CD4-positive, alpha-beta T cell treated with Interleukin-6 at 100 ng/mL for 8 hours (primary cell): Measurements from ENCODE around the gene MYO15B.
"Not testable (repeated sequence)": the region's sequence is repeated elsewhere in the genome, so short reads cannot be mapped to it uniquely, and the experiment has no call there.

Experiments
- DNase-seq: peaks from one replicate; pipeline ENCODE4 v3.0.0-alpha.2; 2020; ENCODE audit warnings: mixed read lengths, low spot score

MYO15B gene

GRCh38 chr17:75624714-75625345, 37.2 kb downstream of the MYO15B start:
- DNase-seq = no peak

GRCh38 chr17:75625813-75626486, 38.4 kb downstream of the MYO15B start:
- DNase-seq = no peak

GRCh38 chr17:75626496-75627038, 39.0 kb downstream of the MYO15B start:
- no peak for DNase-seq

DNA sequence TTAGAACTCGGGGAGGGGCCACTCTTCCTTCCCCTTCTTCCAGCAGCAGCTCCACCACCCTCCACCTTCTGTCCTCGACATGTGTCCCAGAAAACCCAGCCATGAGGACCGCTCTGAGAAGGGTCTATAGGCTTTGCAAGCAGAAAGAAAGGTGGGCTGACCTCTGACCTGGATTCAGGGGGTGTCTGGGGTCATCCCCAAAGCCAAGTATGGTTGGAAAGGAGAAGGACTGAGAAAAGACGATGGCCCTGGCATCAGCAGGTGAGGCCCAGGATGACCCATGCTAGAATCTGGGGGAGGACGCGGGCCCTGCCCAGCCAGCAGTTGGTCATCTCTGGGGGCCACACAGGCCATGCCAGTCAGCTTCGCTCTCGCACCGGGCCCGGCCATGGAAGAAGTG, 39.5 kb downstream of the MYO15B start:
- DNase-seq = no peak

GRCh38 chr17:75628425-75628824, 40.8 kb downstream of the MYO15B start:
- DNase-seq = no peak

GRCh38 chr17:75629157-75629556, 41.6 kb downstream of the MYO15B start:
- no peak for DNase-seq

DNA sequence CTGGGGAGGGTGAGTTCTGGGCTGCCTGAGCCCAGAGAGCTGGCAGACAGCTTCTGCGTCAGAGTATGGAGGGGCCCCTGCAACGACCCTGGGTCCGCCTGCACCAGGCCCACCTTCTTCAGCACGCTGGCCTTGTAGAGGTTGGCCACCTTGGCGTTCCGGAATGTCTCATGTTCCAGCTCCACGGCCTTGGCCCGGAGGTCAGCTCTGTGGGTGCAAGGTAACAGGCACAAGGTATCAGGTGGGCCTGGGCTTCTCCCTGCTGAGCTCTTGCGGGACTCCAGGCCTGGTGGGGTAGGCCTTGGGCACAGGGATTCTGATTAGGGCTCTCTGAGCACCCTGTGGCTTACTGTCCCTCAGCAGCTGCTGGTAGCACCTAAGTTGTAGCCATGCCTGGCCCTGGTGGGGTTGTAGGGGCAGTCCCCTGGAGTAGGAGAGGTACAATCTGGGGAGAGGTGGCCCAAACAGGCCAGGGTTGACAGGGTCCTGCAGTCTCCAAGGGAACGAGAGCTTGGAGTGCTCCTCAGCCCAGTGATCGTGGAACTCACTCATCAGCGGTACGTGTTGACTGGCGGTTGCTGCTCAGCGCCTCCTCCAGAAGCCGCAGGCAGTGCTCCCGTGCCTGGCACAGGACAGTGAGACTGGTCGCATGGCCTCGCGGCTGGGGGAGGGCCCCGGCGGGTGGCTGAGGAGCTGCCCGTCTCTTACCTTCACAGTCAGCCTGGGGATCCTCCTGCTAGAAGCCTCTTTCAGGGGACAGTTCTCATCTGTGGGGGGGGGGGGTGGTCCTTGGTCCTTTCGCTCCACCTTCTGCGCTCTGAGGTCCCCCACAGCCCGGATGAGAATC, 42.7 kb downstream of the MYO15B start:
- DNase-seq = no peak

GRCh38 chr17:75631353-75631752, 43.8 kb downstream of the MYO15B start:
- DNase-seq = no peak

GRCh38 chr17:75632428-75632827, 44.8 kb downstream of the MYO15B start:
- no peak for DNase-seq

GRCh38 chr17:75632863-75633485, 45.4 kb downstream of the MYO15B start, which contains the start of gene SMIM5:
TSS of gene SMIM5 (plus strand) at chr17:75633434. CDS start at chr17:75640202, 6,768 bp downstream.
- peak; percentile 76 for DNase-seq

GRCh38 chr17:75633486-75634375, 46.1 kb downstream of the MYO15B start:
- peak; percentile 42 for DNase-seq

DNA sequence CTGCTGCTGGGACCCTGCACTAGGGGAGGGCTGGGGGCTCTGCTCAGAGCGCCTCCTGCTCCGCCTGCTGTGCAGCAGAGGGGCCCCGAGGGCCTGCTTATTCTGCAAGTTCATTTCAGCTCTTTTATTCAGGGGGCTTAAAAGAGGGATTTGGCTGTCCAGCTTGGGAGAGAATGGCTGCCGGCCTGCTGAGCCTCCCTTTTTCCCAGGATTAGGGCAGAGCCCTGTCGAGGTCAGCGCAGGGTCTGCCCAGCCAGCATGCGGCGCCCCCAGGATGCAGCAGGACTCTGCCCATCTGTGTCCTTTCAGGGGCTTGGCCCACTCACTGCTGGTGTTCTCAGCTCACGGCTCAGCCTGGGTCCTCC, 46.8 kb downstream of the MYO15B start:
- no peak for DNase-seq

DNA sequence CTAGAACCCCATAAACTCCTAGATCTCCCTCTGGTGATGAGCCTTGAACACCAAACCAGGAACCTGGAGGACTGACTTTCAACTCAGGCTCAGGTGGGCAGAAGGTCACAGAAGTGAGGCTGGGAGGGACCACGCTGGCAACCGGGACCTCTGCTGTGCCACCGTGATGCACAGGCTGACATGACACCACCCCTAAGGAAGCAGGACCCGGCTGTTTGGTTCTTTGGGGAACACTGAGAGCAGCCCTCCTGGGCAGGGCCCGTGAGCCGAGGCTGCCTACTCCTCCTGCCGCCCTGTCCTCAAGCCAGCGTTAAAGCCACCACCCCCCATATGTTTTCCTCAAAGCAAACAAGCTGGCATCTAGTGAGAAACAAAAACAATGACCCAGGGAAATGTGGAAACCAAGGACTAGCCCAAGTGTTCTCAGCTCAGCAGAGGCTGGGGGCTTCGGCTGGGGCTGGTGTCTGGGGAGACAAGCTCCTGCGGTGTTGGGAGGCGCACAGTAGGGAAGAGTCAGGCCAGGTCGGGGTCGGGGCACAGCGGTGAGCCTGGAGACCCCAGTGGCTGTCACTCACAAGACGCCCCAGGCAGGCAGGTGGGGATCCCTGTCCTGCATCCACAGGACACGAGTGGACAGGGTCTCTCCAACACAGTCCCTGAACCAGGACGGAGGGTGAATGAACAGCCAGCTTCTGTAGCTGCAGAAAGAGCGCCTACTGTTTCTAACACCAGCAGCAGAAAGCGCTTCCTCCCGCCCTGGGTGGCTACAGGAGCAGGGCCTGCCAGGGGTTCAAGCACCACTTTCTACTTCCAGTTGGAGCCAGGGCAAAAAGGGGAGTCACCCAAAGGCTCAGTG, 47.4 kb downstream of the MYO15B start:
- DNase-seq = no peak

DNA sequence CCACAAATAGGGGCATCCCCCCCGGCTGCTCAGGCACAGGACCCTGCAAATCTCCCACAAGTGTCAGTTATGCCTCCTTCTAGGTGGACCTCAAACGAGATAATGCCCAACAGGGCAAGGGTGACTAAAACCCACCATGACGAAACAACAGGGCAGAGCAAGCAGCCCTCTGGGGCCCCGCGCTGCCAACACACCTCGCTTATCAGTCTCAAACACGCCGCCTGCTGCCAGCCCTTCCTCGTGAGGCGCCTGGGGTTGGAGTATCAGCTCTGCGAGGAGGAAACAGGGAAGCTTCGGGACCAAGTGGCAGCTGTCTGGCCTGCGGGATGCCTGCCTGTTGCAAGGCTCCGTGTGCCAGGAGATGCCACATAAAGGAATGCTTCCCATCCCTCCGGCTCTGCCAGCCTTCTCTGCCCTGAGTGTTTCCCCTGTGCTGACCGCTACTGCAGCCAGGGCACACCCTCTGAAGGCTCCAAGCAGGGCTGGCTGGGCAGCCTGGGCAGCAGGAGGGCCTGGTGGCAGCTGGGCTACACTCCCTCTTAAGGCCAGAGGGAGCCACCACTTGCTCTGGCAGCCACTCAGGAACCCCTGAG, 48.1 kb downstream of the MYO15B start:
- no peak for DNase-seq

DNA sequence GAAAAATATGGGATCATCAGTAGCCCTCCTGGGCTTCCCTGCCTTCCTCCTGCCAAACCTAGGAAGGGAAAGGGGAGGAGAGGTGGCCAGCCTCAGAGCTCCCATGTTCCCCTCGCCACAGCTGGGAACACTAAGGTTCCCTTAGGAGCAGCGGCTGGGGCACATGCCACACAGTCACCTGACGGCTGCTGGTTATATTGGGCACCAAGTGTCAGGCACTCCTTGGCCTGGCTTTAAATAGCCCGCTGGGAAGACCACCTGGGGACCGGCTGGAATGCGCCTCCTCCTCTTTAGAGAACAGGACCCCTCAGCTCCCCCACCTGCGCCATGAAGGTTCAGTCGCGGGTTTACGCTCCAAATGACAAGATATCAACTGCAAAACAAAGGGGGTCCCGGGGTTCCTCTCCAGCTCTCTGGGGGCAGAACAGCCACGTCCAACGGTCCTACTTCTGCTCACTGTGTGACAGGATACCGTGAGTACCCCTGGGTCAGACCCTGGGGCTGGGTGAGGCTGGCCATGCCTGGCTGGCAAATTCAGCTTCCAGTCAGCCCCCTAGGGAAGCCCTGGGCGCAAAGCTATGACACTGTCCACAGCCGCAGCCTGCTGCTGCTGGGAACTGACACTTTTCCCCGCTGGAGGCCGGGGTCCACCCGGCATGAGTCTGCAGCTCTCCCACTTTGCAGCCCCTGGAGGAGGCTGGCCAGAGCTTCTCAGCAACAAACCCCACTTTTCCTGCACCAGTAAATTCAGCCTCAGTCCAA, 49.0 kb downstream of the MYO15B start:
- DNase-seq = no peak

- no peak for DNase-seq
Measured at GRCh38 chr17:75637143-75637538, 49.5 kb downstream of the MYO15B start.

DNA sequence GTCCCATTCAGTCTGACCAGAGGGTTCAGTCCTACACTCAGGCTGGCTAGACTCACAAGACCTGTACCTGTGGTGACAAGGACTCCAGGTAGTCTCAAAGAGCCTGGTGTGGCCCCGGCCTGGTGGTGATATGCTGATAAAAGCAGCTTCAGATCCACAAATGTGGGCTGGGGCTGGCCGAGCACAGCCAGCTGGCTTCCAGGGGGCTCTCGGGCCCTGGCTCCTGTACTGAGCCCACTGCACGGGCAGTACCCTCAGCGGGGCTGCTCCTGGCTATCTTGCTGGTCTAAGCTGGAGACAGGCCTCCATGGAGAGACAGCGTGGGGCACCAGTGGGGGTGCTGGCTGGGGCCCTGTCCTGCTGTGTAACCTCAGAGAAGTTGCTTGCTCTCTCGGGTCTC, 50.0 kb downstream of the MYO15B start:
- DNase-seq = no peak

DNA sequence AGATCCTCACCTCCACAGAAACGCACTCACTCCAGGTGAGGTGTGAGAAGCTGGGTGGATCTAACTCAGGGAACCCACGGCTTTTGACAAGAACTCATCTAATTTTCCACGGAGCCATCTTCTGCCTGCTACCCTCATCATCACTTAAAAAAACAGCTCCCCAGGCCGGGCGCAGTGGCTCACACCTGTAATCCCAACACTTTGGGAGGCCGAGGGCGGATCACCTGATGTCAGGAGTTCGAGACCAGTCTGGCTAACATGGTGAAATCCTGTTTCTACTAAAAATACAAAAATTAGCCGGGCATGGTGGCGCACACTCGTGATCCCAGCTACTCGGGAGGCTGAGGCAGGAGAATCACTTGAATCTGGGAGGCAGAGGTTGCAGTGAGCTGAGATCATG, 50.4 kb downstream of the MYO15B start:
- DNase-seq = not testable (repeated sequence)

- DNase-seq = no peak
Measured at GRCh38 chr17:75638893-75639292, 51.3 kb downstream of the MYO15B start.
